Measurements from ENCODE around the gene KLHL22. TPM values are rescaled to one million over a fixed set of nuclear protein-coding genes. Genes with fewer than 3 reads are reported as not detected.

KLHL22 gene
- total RNA-seq, 1 donor: 36.9 TPM

GRCh38 chr22:20436768-20437612, 58.6 kb downstream of the KLHL22 start:
- peaks cover 45% of the 10 kb centered on the region for H3K79me2 ChIP-seq (ENCODE audit: insufficient read depth, low read length)

GRCh38 chr22:20436307-20436767, 59.3 kb downstream of the KLHL22 start:
- peak; percentile 99 for DNase-seq (ENCODE audit: insufficient read length, low spot score, missing footprints)
- H3K27ac ChIP-seq (ENCODE audit: low read depth, low read length): peak overlapping the region; percentile 61
- peaks cover 25% of the 10 kb centered on the region for H3K4me1 ChIP-seq (ENCODE audit: insufficient read depth, low read length)
- peak overlapping the region; percentile 95 for H3K4me3 ChIP-seq (ENCODE audit: insufficient read depth, low read length)
- H3K4me2 ChIP-seq (ENCODE audit: insufficient read depth, low read length): peak overlapping the region; percentile 88
- H3K36me3 ChIP-seq (ENCODE audit: insufficient read depth, low read length): no peaks in the 10 kb centered on the region
- H3K79me2 ChIP-seq (ENCODE audit: insufficient read depth, low read length): peaks cover 50% of the 10 kb centered on the region
- H3K9me3 ChIP-seq (ENCODE audit: low read depth, low read length): no peaks in the 10 kb centered on the region
- H4K20me1 ChIP-seq (ENCODE audit: insufficient read depth, low read length): peaks cover 50% of the 10 kb centered on the region
- no peaks in the 10 kb centered on the region for H3K27me3 ChIP-seq (ENCODE audit: insufficient read depth, low read length)
- TF ChIP-seq, protein P1, sequence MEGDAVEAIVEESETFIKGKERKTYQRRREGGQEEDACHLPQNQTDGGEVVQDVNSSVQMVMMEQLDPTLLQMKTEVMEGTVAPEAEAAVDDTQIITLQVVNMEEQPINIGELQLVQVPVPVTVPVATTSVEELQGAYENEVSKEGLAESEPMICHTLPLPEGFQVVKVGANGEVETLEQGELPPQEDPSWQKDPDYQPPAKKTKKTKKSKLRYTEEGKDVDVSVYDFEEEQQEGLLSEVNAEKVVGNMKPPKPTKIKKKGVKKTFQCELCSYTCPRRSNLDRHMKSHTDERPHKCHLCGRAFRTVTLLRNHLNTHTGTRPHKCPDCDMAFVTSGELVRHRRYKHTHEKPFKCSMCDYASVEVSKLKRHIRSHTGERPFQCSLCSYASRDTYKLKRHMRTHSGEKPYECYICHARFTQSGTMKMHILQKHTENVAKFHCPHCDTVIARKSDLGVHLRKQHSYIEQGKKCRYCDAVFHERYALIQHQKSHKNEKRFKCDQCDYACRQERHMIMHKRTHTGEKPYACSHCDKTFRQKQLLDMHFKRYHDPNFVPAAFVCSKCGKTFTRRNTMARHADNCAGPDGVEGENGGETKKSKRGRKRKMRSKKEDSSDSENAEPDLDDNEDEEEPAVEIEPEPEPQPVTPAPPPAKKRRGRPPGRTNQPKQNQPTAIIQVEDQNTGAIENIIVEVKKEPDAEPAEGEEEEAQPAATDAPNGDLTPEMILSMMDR (IDR thresholded peaks at IDR 0.05; ENCODE audit: extremely low read depth, low read depth, low read length): no peak
- H2AFZ ChIP-seq (ENCODE audit: low read length): no peak overlapping the region

More at GRCh38 chr22:20436768-20437612, 58.6 kb downstream of the KLHL22 start:
- H3K4me3 ChIP-seq (ENCODE audit: insufficient read depth, low read length): peak overlapping the region; percentile 95
- H3K36me3 ChIP-seq (ENCODE audit: insufficient read depth, low read length): peaks cover 2% of the 10 kb centered on the region
- peaks cover 46% of the 10 kb centered on the region for H4K20me1 ChIP-seq (ENCODE audit: insufficient read depth, low read length)
- H3K27ac ChIP-seq (ENCODE audit: low read depth, low read length): peak overlapping the region; percentile 61
- H3K27me3 ChIP-seq (ENCODE audit: insufficient read depth, low read length): no peaks in the 10 kb centered on the region
- TF ChIP-seq, protein P1 (IDR thresholded peaks at IDR 0.05; ENCODE audit: extremely low read depth, low read depth, low read length): no peak
- peaks cover 25% of the 10 kb centered on the region for H3K4me1 ChIP-seq (ENCODE audit: insufficient read depth, low read length)
- no peaks in the 10 kb centered on the region for H3K9me3 ChIP-seq (ENCODE audit: low read depth, low read length)
- H2AFZ ChIP-seq (ENCODE audit: low read length): peak overlapping the region; percentile 59
- H3K4me2 ChIP-seq (ENCODE audit: insufficient read depth, low read length): peak overlapping the region; percentile 88
- DNase-seq (ENCODE audit: insufficient read length, low spot score, missing footprints): peak; percentile 96

DNA sequence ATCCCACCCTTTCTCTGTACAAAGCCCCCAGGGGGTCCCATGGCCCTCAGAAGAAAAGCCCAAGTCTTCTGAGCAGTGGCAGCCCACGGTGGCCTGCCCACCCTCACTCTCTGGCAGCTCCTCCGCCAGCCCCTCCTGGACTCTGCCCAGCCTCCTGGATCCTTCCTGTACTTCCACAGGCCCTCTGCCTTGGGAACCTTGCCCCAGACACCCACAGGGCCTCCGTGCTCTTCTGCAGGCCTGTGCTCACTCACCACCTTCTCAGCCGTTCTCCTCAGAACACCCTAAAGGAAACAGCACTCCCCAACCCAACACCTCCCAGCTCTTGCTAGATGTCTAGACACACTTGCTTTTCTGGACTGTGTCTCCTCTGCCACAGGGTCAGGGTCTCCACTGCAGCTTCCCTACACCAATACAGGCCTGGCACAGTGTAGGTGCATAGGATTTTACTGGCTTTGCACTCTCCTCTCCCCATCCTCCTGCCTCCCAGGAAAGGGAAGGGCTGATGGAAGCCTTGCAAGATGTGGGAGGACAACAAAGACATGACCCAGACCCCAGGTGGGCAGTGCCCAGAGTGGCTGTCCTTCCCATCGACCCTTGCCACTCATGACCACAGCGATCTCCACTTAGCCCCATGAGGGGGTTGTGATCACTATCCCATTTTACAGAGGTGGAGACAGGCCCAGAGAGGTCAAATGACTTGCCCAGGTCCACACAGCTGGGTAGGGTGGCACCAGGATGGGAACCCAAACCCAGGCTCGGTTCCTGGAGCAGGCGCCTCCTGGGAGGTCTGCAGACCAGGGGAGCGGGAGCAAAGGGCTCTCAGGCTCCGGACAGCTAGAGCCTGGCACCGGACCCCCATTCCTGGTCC, 59.9 kb downstream of the KLHL22 start:
- peak; percentile 89 for DNase-seq (ENCODE audit: insufficient read length, low spot score, missing footprints)
- TF ChIP-seq, protein P1 (IDR thresholded peaks at IDR 0.05; ENCODE audit: extremely low read depth, low read depth, low read length): no peak
- peaks cover 56% of the 10 kb centered on the region for H4K20me1 ChIP-seq (ENCODE audit: insufficient read depth, low read length)
- peaks cover 25% of the 10 kb centered on the region for H3K4me1 ChIP-seq (ENCODE audit: insufficient read depth, low read length)
- no peaks in the 10 kb centered on the region for H3K9me3 ChIP-seq (ENCODE audit: low read depth, low read length)
- peaks cover 57% of the 10 kb centered on the region for H3K79me2 ChIP-seq (ENCODE audit: insufficient read depth, low read length)
- peak overlapping the region; percentile 95 for H3K4me3 ChIP-seq (ENCODE audit: insufficient read depth, low read length)
- no peak overlapping the region for H2AFZ ChIP-seq (ENCODE audit: low read length)
- H3K4me2 ChIP-seq (ENCODE audit: insufficient read depth, low read length): peak overlapping the region; percentile 88
- no peaks in the 10 kb centered on the region for H3K36me3 ChIP-seq (ENCODE audit: insufficient read depth, low read length)
- H3K27ac ChIP-seq (ENCODE audit: low read depth, low read length): peak overlapping the region; percentile 39
- H3K27me3 ChIP-seq (ENCODE audit: insufficient read depth, low read length): no peaks in the 10 kb centered on the region
